Measurements from ENCODE around the gene LRIG1. TPM values are rescaled to one million over a fixed set of nuclear protein-coding genes. Genes with fewer than 3 reads are reported as not detected.

LRIG1 gene
- total and polyA plus RNA-seq, 7 donors, result 4.2 to 226 (median 150) TPM

DNA sequence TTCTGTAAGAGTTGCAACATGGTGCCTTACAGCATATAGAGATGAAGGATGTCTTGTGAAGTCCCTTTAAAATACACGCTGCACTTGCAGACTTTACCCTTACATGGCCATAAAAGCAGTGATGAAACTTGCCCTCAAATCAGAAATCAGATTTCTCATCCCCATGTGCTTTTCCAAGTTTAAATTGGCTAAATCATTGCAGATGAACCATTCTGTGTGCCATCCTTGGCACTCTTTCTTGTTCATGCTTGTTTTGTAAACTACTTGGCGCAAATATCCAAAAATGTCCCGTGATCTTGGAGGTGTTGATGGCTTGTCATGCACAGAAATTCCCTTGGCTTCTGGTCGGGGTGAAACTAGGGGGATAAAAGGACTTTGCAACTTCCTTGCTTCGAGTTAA, 135.7 kb downstream of the LRIG1 start:
- 70 to 80% methylated on average over 5 of the region's 5 CpGs for WGBS, 2 donors
- H3K27me3 ChIP-seq, result no peaks in the 10 kb centered on the region
- H3K4me3 ChIP-seq, result no peak overlapping the region
- no peaks in the 10 kb centered on the region for H3K9me3 ChIP-seq
- H3K36me3 ChIP-seq, result no peaks in the 10 kb centered on the region
- TF ChIP-seq EP300 (IDR thresholded peaks at IDR 0.05) (no peak), POLR2A (IDR thresholded peaks at IDR 0.05) (no peak), POLR2AphosphoS5 (IDR thresholded peaks at IDR 0.05) (no peak)
- TF ChIP-seq, protein P1, sequence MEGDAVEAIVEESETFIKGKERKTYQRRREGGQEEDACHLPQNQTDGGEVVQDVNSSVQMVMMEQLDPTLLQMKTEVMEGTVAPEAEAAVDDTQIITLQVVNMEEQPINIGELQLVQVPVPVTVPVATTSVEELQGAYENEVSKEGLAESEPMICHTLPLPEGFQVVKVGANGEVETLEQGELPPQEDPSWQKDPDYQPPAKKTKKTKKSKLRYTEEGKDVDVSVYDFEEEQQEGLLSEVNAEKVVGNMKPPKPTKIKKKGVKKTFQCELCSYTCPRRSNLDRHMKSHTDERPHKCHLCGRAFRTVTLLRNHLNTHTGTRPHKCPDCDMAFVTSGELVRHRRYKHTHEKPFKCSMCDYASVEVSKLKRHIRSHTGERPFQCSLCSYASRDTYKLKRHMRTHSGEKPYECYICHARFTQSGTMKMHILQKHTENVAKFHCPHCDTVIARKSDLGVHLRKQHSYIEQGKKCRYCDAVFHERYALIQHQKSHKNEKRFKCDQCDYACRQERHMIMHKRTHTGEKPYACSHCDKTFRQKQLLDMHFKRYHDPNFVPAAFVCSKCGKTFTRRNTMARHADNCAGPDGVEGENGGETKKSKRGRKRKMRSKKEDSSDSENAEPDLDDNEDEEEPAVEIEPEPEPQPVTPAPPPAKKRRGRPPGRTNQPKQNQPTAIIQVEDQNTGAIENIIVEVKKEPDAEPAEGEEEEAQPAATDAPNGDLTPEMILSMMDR (IDR thresholded peaks at IDR 0.05), result no peak
- no peak overlapping the region for H3K27ac ChIP-seq
- no peak for DNase-seq
- intact Hi-C loops (cut with DNase I), result no loop called here
- H3K4me1 ChIP-seq, result peaks cover 0 to 13% (median 5%) of the 10 kb centered on the region in 4 donors

DNA sequence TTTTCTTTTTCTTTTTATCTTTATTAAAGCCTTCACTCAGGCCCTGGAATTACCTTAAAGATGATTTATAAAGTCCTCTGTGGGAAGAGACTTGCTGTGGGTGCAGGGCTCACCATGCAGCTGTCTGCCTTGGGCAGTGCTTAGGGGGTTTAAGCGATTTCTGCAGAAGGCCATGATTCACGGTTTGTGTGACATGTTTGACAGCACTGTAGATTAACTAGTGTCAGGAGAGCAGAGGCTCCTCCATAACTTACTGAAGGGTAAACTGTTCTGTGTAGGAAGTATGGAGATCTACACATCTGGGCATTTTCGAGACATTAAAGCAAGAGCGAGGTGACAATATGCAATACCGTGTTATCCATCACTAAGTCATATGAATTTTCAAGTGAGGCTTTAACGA, 137.7 kb downstream of the LRIG1 start:
- no peak overlapping the region for H3K4me3 ChIP-seq
- H3K4me1 ChIP-seq, result peaks cover 0 to 13% (median 5%) of the 10 kb centered on the region in 4 donors
- no peaks in the 10 kb centered on the region for H3K9me3 ChIP-seq
- 95% methylated on average over 6 of the region's 6 CpGs for WGBS, 2 donors
- intact Hi-C loops (cut with DNase I), result no loop called here
- TF ChIP-seq POLR2A (IDR thresholded peaks at IDR 0.05) (no peak), POLR2AphosphoS5 (IDR thresholded peaks at IDR 0.05) (peak in 1 of 4 donors; percentile 19)
- DNase-seq, result no peak
- no peaks in the 10 kb centered on the region for H3K27me3 ChIP-seq
- peak overlapping the region in 1 of 4 donors; percentile 3 for H3K27ac ChIP-seq
- H3K36me3 ChIP-seq, result no peaks in the 10 kb centered on the region

DNA sequence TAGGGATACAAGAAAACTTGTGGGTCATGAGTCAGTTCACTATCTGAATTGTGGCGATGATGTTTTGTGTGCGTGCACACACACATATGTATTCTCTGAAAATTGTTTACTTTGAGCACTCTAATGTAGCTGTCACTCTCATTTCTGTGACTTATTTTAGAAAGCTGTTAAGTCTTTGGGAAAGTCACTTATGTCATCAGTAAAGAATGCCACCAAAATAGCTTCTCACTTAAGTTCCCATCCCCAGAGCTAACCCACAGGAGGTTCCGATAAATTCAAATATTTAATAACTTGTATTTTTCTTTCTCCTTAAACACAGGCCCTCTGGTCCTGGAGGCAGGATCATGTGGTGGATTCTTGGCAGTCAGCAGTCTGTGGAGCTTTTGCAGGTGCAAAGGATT, 138.3 kb downstream of the LRIG1 start:
- WGBS, 2 donors, result 88 to 91% methylated on average over 3 of the region's 3 CpGs
- no peaks in the 10 kb centered on the region for H3K9me3 ChIP-seq
- DNase-seq, result no peak
- TF ChIP-seq, protein P1 (IDR thresholded peaks at IDR 0.05), result no peak
- no peak for TF ChIP-seq POLR2AphosphoS5 (IDR thresholded peaks at IDR 0.05)
- TF ChIP-seq EP300 (IDR thresholded peaks at IDR 0.05), result no peak
- TF ChIP-seq POLR2A (IDR thresholded peaks at IDR 0.05), result no peak
- peaks cover 0 to 13% (median 5%) of the 10 kb centered on the region in 4 donors for H3K4me1 ChIP-seq
- H3K36me3 ChIP-seq, result no peaks in the 10 kb centered on the region
- intact Hi-C loops (cut with DNase I), result no loop called here
- H3K4me3 ChIP-seq, result no peak overlapping the region
- peak overlapping the region in 2 of 4 donors; percentile 3 to 6 for H3K27ac ChIP-seq
- no peaks in the 10 kb centered on the region for H3K27me3 ChIP-seq

DNA sequence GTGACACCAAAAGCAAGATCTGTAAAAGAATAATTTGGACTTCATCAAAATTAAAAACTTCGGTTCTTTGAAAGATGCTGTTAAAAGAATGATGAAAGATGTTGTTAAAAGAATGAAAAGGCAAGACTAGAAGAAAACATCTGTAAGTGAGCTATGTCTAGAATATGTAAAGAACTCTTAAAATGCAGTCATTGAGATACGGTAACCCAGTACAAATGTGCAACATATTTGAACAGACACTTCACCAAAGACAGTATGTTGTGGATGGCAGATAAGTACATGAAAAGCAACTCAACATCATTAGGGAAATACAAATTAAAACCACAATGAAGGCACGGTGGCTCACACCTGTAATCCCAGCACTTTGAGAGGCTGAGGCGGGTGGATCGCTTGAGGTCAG, 139.5 kb downstream of the LRIG1 start:
- no peak for DNase-seq
- no peaks in the 10 kb centered on the region for H3K36me3 ChIP-seq
- H3K9me3 ChIP-seq, result no peaks in the 10 kb centered on the region
- no peak overlapping the region for H3K4me3 ChIP-seq
- peaks cover 0 to 13% (median 5%) of the 10 kb centered on the region in 4 donors for H3K4me1 ChIP-seq
- H3K27me3 ChIP-seq, result no peaks in the 10 kb centered on the region
- WGBS, 2 donors, result 95 to 97% methylated on average over 5 of the region's 5 CpGs
- no peak overlapping the region for H3K27ac ChIP-seq
- no peak for TF ChIP-seq POLR2AphosphoS5 (IDR thresholded peaks at IDR 0.05)
- TF ChIP-seq, protein P1 (IDR thresholded peaks at IDR 0.05), result no peak
- TF ChIP-seq POLR2A (IDR thresholded peaks at IDR 0.05), result no peak
- no peak for TF ChIP-seq EP300 (IDR thresholded peaks at IDR 0.05)
- intact Hi-C loops (cut with DNase I), result no loop called here

DNA sequence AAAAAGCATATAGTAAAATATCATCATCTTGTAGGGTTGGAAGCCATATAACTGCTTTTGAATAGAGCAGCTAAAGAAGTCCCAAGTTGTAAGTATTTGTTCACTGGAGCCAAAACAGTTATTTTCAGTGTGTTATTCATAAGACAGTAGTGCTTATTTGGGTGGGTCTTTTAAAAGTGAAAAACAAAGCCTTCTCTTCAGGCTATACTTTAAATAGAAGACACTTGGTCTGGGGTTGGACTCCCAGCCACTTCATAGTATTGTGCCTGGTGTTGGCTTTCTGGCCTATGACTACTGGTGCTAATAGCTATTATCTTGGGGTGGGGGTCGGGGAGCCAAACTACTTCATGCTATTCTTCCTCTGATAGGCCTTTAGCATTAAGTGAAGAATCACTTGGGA, 144.8 kb downstream of the LRIG1 start:
- H3K4me1 ChIP-seq, result peaks cover 0 to 20% (median 11%) of the 10 kb centered on the region in 4 donors
- no peaks in the 10 kb centered on the region for H3K36me3 ChIP-seq

More for the DNA sequence above, 144.8 kb downstream of the LRIG1 start:
- Histone ChIP-seq H3K27me3 (no peaks in the 10 kb centered on the region), H3K9me3 (no peaks in the 10 kb centered on the region), H3K4me3 (no peak overlapping the region), H3K27ac (no peak overlapping the region)
- intact Hi-C loops (cut with DNase I), result no loop called here
- no peak for DNase-seq
- TF ChIP-seq EP300 (IDR thresholded peaks at IDR 0.05), result no peak
- TF ChIP-seq, protein P1 (IDR thresholded peaks at IDR 0.05), result no peak
- TF ChIP-seq POLR2A (IDR thresholded peaks at IDR 0.05), result no peak
- TF ChIP-seq POLR2AphosphoS5 (IDR thresholded peaks at IDR 0.05), result no peak
- WGBS, 2 donors, result 89 to 93% methylated on average over 1 of the region's 1 CpG

Data from sigmoid colon (tissue), 7 donors.